Neuronal stem cell (in vitro differentiated cells): Measurements from ENCODE around the gene SYNPR.

Experiments
- DNase-seq: peaks from one replicate; pipeline ENCODE4 v3.0.0-alpha.2; 2013; ENCODE audit warnings: low spot score
- H2AFZ ChIP-seq: one replicate; pipeline ENCODE4 v1.6.1; 2013; ENCODE audit warnings: mild to moderate bottlenecking, low read length, inconsistent platforms
- H2AK5ac ChIP-seq: 2 replicates; pipeline ENCODE4 v1.6.1; 2013; ENCODE audit warnings: low read depth, mild to moderate bottlenecking, inconsistent platforms, low read length, moderate library complexity, mixed read lengths
- H2BK120ac ChIP-seq: 2 replicates; pipeline ENCODE4 v1.6.1; 2013; ENCODE audit warnings: low read depth, mild to moderate bottlenecking, inconsistent platforms, low read length, moderate library complexity, mixed read lengths
- H2BK12ac ChIP-seq: one replicate; pipeline ENCODE4 v1.6.1; 2013; ENCODE audit warnings: low read length, inconsistent platforms
- H2BK15ac ChIP-seq: 2 replicates; pipeline ENCODE4 v1.6.1; 2013; ENCODE audit warnings: mild to moderate bottlenecking, low read length, inconsistent platforms, mixed read lengths
- H2BK5ac ChIP-seq: one replicate; pipeline ENCODE4 v1.6.1; 2013; ENCODE audit warnings: inconsistent platforms, mild to moderate bottlenecking, low read length, moderate library complexity
- H3K14ac ChIP-seq: one replicate; pipeline ENCODE4 v1.6.1; 2013; ENCODE audit warnings: low read length, inconsistent platforms
- H3K18ac ChIP-seq: 2 replicates; pipeline ENCODE4 v1.6.1; 2013; ENCODE audit warnings: low read length, inconsistent platforms
- H3K23ac ChIP-seq: 2 replicates; pipeline ENCODE4 v1.6.1; 2013; ENCODE audit warnings: low read depth, mild to moderate bottlenecking, mixed read lengths, low read length, inconsistent platforms; ENCODE audit not compliant: poor library complexity
- H3K27ac ChIP-seq: replicated peaks from 3 replicates; pipeline ENCODE4 v1.5.1; 2013; ENCODE audit warnings: low read length, inconsistent platforms
- H3K27me3 ChIP-seq, 3 experiments: 2 replicates each; pipeline ENCODE4 v1.6.1; 2013; ENCODE audit warnings: low read length in 3 of 3, mild to moderate bottlenecking in 2 of 3, inconsistent platforms in 1 of 3, low read depth in 1 of 3, mixed read lengths in 1 of 3, moderate library complexity in 1 of 3; ENCODE audit not compliant: control insufficient read depth in 3 of 3, insufficient read depth in 3 of 3
- H3K36me3 ChIP-seq, 2 donors: replicated peaks in 1 of 2; 2 replicates each; pipeline ENCODE4 v1.6.1; 2013; ENCODE audit warnings: low read length in 2 of 2; ENCODE audit not compliant: control insufficient read depth in 2 of 2, insufficient read depth in 2 of 2
- H3K4ac ChIP-seq: 2 replicates; pipeline ENCODE4 v1.6.1; 2013; ENCODE audit warnings: inconsistent platforms, mild to moderate bottlenecking, low read length, moderate library complexity
- H3K4me1 ChIP-seq, 2 donors: 1 replicate in 1 of 2; 2 replicates in 1 of 2; pipeline ENCODE4 v1.6.1; 2013; ENCODE audit warnings: low read length in 2 of 2, low read depth in 1 of 2; ENCODE audit not compliant: control insufficient read depth in 2 of 2, insufficient read depth in 1 of 2
- H3K4me2 ChIP-seq: one replicate; pipeline ENCODE4 v1.6.1; 2013; ENCODE audit warnings: mild to moderate bottlenecking, low read length, inconsistent platforms; ENCODE audit not compliant: insufficient read depth, poor library complexity, severe bottlenecking
- H3K4me3 ChIP-seq, 2 donors: 2 replicates each; pipeline ENCODE4 v1.5.1; 2013; ENCODE audit warnings: low read length in 2 of 2, mild to moderate bottlenecking in 2 of 2, inconsistent platforms in 1 of 2, moderate library complexity in 1 of 2
- H3K79me1 ChIP-seq: one replicate; pipeline ENCODE4 v1.6.1; 2013; ENCODE audit warnings: low read depth, mild to moderate bottlenecking, inconsistent platforms, low read length, moderate library complexity
- H3K9ac ChIP-seq: one replicate; pipeline ENCODE4 v1.6.1; 2013; ENCODE audit warnings: mild to moderate bottlenecking, low read depth, low read length, inconsistent platforms; ENCODE audit not compliant: poor library complexity
- H3K9me3 ChIP-seq, 2 donors: replicated peaks in 1 of 2; 2 replicates each; pipeline versions ENCODE3 to v1.6.1; 2013; ENCODE audit warnings: low read length in 2 of 2, mild to moderate bottlenecking in 2 of 2, inconsistent platforms in 1 of 2, low read depth in 1 of 2, mixed read lengths in 1 of 2, moderate library complexity in 1 of 2; ENCODE audit not compliant: control insufficient read depth in 2 of 2, insufficient read depth in 1 of 2
- H4K8ac ChIP-seq: one replicate; pipeline ENCODE4 v1.6.1; 2013; ENCODE audit warnings: low read depth, mild to moderate bottlenecking, inconsistent platforms, low read length, moderate library complexity
- H4K91ac ChIP-seq: one replicate; pipeline ENCODE4 v1.6.1; 2013; ENCODE audit warnings: low read length, low read depth, mild to moderate bottlenecking, inconsistent platforms; ENCODE audit not compliant: poor library complexity
- WGBS, 2 donors: extraction: QIAGEN DNeasy Blood & Tissue Kit; methylation state at CpG; one replicate each; pipeline ENCODE4 v1.1.7; 2013; ENCODE audit warnings: missing lambda C conversion rate in 2 of 2, mixed read lengths in 1 of 2; ENCODE audit not compliant: insufficient read length in 2 of 2, insufficient replicate concordance in 1 of 2; ENCODE audit errors: extremely low coverage in 2 of 2; 5-methylcytosine and 5-hydroxymethylcytosine counted together

The SYNPR gene

GRCh38 chr3:63232764-63233396 lies 45.2 kb upstream of the SYNPR start:
- Histone ChIP-seq H4K8ac (no peak overlapping the region), H3K4me3 (no peak overlapping the region), H2BK12ac (no peak overlapping the region), H3K4me1 (no peaks in the 10 kb centered on the region), H3K9ac (no peak overlapping the region), H2AFZ (no peak overlapping the region), H3K14ac (no peak overlapping the region), H3K23ac (no peak overlapping the region), H3K79me1 (no peaks in the 10 kb centered on the region), H2BK15ac (no peak overlapping the region), H2AK5ac (no peak overlapping the region), H2BK5ac (no peak overlapping the region), H3K18ac (no peak overlapping the region), H2BK120ac (no peak overlapping the region), H3K9me3 (no peaks in the 10 kb centered on the region), H3K4ac (no peak overlapping the region), H3K27me3 (no peaks in the 10 kb centered on the region), H3K27ac (no peak overlapping the region), H3K36me3 (no peaks in the 10 kb centered on the region), H4K91ac (no peak overlapping the region), H3K4me2 (no peak overlapping the region)
- no CpG with 5 or more reads among the region's 3 CpGs for WGBS, 2 donors
- DNase-seq = no peak

GRCh38 chr3:63240381-63240902 lies 37.7 kb upstream of the SYNPR start:
- no peak overlapping the region for H2BK5ac ChIP-seq
- no peak overlapping the region for H2AK5ac ChIP-seq
- no peak overlapping the region for H3K9ac ChIP-seq
- no peaks in the 10 kb centered on the region for H3K36me3 ChIP-seq
- no peaks in the 10 kb centered on the region for H3K79me1 ChIP-seq
- no peak overlapping the region for H2BK15ac ChIP-seq
- no peak overlapping the region for H4K8ac ChIP-seq
- no peak overlapping the region for H2AFZ ChIP-seq
- H3K14ac ChIP-seq = no peak overlapping the region
- no peak overlapping the region for H3K18ac ChIP-seq
- no peak overlapping the region for H4K91ac ChIP-seq
- no peak overlapping the region for H2BK12ac ChIP-seq
- H3K23ac ChIP-seq = no peak overlapping the region
- no peaks in the 10 kb centered on the region for H3K9me3 ChIP-seq
- no peak for DNase-seq
- no peak overlapping the region for H3K4ac ChIP-seq
- no peaks in the 10 kb centered on the region for H3K4me1 ChIP-seq
- no CpG with 5 or more reads among the region's 5 CpGs for WGBS, 2 donors
- no peak overlapping the region for H2BK120ac ChIP-seq
- H3K27ac ChIP-seq = no peak overlapping the region
- H3K4me3 ChIP-seq = no peak overlapping the region
- no peak overlapping the region for H3K4me2 ChIP-seq
- H3K27me3 ChIP-seq = no peaks in the 10 kb centered on the region

GRCh38 chr3:63242124-63242523 lies 36.0 kb upstream of the SYNPR start:
- Histone ChIP-seq H2BK15ac (no peak overlapping the region), H2BK12ac (no peak overlapping the region), H3K27ac (no peak overlapping the region), H3K27me3 (no peaks in the 10 kb centered on the region), H3K18ac (no peak overlapping the region), H3K36me3 (no peaks in the 10 kb centered on the region), H3K9me3 (no peaks in the 10 kb centered on the region), H4K8ac (no peak overlapping the region), H2BK120ac (no peak overlapping the region), H4K91ac (no peak overlapping the region), H2AFZ (no peak overlapping the region), H3K4me1 (no peaks in the 10 kb centered on the region), H2BK5ac (no peak overlapping the region), H3K9ac (no peak overlapping the region), H3K4me2 (no peak overlapping the region), H3K23ac (no peak overlapping the region), H2AK5ac (no peak overlapping the region), H3K4me3 (no peak overlapping the region), H3K4ac (no peak overlapping the region), H3K14ac (no peak overlapping the region), H3K79me1 (no peaks in the 10 kb centered on the region)
- WGBS, 2 donors = no CpG with 5 or more reads among the region's 2 CpGs
- no peak for DNase-seq

GRCh38 chr3:63244486-63244885 lies 33.6 kb upstream of the SYNPR start:
- H2BK15ac ChIP-seq = no peak overlapping the region
- WGBS, 2 donors = no CpG with 5 or more reads among the region's 3 CpGs
- H4K8ac ChIP-seq = no peak overlapping the region
- H3K14ac ChIP-seq = no peak overlapping the region
- no peak overlapping the region for H3K4me3 ChIP-seq
- H3K79me1 ChIP-seq = no peaks in the 10 kb centered on the region
- H2BK120ac ChIP-seq = no peak overlapping the region
- H3K27me3 ChIP-seq = no peaks in the 10 kb centered on the region
- DNase-seq = no peak
- no peak overlapping the region for H4K91ac ChIP-seq
- H3K4me2 ChIP-seq = no peak overlapping the region
- no peaks in the 10 kb centered on the region for H3K9me3 ChIP-seq
- peaks cover 0 to 2% of the 10 kb centered on the region in 2 donors for H3K4me1 ChIP-seq
- H3K23ac ChIP-seq = no peak overlapping the region
- H3K9ac ChIP-seq = no peak overlapping the region
- no peaks in the 10 kb centered on the region for H3K36me3 ChIP-seq
- no peak overlapping the region for H2AFZ ChIP-seq
- H3K18ac ChIP-seq = no peak overlapping the region
- no peak overlapping the region for H2BK12ac ChIP-seq
- H3K27ac ChIP-seq = no peak overlapping the region
- no peak overlapping the region for H2BK5ac ChIP-seq
- H2AK5ac ChIP-seq = no peak overlapping the region
- no peak overlapping the region for H3K4ac ChIP-seq
